GM12878 (cell line): ENCODE data around the gene WWOX.

Experiments
- ASH2L ChIP-seq: fragments of 300-600, 200-600 bp; sonication (generic); IDR thresholded peaks from 2 replicates; pipeline ENCODE4 v1.6.1; 2017; ENCODE audit warnings: low read depth, mild to moderate bottlenecking, borderline replicate concordance
- CEBPB ChIP-seq, 2 experiments: fragments of 150-350 bp in 1 of 2; IDR thresholded peaks; 2 replicates each; pipeline ENCODE4 v1.6.1; 2012 to 2014; ENCODE audit warnings: low read depth in 2 of 2, low read length in 2 of 2, borderline replicate concordance in 1 of 2, inconsistent platforms in 1 of 2
- NFYB ChIP-seq: IDR thresholded peaks from 2 replicates; pipeline ENCODE4 v1.6.1; 2011; ENCODE audit warnings: low read depth, mild to moderate bottlenecking, low read length, improper control_type of control experiment, moderate library complexity; ENCODE audit not compliant: insufficient read depth
- POLR2AphosphoS5 ChIP-seq: IDR thresholded peaks from 2 replicates; pipeline ENCODE4 v1.6.1; 2011; ENCODE audit warnings: mild to moderate bottlenecking, low read length, inconsistent platforms
- SREBF2 ChIP-seq: IDR thresholded peaks from 2 replicates; pipeline ENCODE4 v1.6.1; 2012; ENCODE audit warnings: mild to moderate bottlenecking, low read length
- WRNIP1 ChIP-seq: IDR thresholded peaks from 2 replicates; pipeline ENCODE4 v1.6.1; 2011; ENCODE audit warnings: low read depth, low read length, improper control_type of control experiment, borderline replicate concordance
- ZBED1 ChIP-seq: IDR thresholded peaks from 2 replicates; pipeline ENCODE4 v1.6.1; 2016; ENCODE audit warnings: borderline replicate concordance
- TF ChIP-seq, protein P1 (sequence below): fragments of 450-650 bp; IDR thresholded peaks from 2 replicates; pipeline ENCODE4 v1.6.1; 2016; ENCODE audit warnings: mild to moderate bottlenecking
- TF ChIP-seq, protein P2 (sequence below), 3 experiments: IDR thresholded peaks in 2 of 3; conservative IDR thresholded peaks in 1 of 3; 2 replicates each; pipeline ENCODE4 v1.5.1; 2011; ENCODE audit warnings: low read depth in 3 of 3, low read length in 3 of 3, mild to moderate bottlenecking in 3 of 3, control low read depth in 2 of 3, moderate library complexity in 2 of 3, inconsistent platforms in 1 of 3, mixed read lengths in 1 of 3; ENCODE audit not compliant: control insufficient read depth in 2 of 3, insufficient read depth in 1 of 3; ENCODE audit errors: extremely low read depth in 1 of 3
- TF ChIP-seq, protein P3 (sequence below): IDR thresholded peaks from 2 replicates; pipeline ENCODE4 v1.6.1; 2012; ENCODE audit warnings: low read depth, low read length, improper control_type of control experiment

DNA sequence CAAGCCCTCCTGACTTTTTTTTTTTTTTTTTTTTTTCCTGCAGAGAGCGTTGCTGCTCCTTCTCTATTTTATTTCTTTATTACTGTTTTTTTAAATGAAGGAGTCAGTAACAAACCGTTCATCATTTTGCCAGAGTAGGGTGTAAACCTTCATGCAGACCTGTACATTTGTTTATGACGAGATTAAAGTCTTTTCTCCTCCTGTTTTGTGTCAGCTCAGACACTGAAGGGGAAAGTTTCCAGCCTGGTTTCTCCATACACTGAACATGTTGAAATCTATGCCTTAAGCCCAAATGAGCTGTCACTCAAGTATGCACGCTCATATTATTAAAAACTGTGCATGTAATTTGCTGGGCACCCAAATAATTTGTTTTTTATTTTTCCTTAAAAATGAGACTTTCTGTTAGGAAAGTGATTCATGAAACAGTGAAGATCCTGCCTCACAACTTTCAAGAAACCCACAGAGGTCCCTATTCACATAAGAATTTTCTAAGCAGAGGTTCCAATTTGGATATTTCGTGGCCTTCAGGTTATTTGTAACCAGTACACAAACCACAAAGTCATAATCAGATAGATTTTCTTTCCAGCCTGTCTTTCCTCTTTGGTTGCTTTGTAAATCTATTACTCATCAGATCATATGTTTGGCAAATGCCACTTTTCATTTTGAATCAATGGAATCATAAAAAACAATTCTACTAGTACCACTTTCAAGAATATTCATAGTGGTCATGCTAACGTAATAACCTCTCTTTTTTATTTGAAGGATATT lies 800.8 kb downstream of the WWOX start:
- TF ChIP-seq NFYB (no peak), WRNIP1 (no peak), POLR2AphosphoS5 (no peak), ASH2L (no peak), SREBF2 (no peak), ZBED1 (no peak), CEBPB (IDR thresholded peaks at IDR 0.05; ENCODE audit: borderline replicate concordance in 1 of 2, low read depth in 2 of 2, low read length in 2 of 2) (no peak)
- TF ChIP-seq, protein P1, sequence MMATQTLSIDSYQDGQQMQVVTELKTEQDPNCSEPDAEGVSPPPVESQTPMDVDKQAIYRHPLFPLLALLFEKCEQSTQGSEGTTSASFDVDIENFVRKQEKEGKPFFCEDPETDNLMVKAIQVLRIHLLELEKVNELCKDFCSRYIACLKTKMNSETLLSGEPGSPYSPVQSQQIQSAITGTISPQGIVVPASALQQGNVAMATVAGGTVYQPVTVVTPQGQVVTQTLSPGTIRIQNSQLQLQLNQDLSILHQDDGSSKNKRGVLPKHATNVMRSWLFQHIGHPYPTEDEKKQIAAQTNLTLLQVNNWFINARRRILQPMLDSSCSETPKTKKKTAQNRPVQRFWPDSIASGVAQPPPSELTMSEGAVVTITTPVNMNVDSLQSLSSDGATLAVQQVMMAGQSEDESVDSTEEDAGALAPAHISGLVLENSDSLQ = no peak
- TF ChIP-seq, protein P2, sequence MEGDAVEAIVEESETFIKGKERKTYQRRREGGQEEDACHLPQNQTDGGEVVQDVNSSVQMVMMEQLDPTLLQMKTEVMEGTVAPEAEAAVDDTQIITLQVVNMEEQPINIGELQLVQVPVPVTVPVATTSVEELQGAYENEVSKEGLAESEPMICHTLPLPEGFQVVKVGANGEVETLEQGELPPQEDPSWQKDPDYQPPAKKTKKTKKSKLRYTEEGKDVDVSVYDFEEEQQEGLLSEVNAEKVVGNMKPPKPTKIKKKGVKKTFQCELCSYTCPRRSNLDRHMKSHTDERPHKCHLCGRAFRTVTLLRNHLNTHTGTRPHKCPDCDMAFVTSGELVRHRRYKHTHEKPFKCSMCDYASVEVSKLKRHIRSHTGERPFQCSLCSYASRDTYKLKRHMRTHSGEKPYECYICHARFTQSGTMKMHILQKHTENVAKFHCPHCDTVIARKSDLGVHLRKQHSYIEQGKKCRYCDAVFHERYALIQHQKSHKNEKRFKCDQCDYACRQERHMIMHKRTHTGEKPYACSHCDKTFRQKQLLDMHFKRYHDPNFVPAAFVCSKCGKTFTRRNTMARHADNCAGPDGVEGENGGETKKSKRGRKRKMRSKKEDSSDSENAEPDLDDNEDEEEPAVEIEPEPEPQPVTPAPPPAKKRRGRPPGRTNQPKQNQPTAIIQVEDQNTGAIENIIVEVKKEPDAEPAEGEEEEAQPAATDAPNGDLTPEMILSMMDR (IDR thresholded peaks at IDR 0.05 in 2 of 3, conservative IDR thresholded peaks at IDR 0.05 in 1 of 3; ENCODE audit: control insufficient read depth in 2 of 3, extremely low read depth in 1 of 3, insufficient read depth in 1 of 3, low read depth in 3 of 3, low read length in 3 of 3) = no peak
- TF ChIP-seq, protein P3, sequence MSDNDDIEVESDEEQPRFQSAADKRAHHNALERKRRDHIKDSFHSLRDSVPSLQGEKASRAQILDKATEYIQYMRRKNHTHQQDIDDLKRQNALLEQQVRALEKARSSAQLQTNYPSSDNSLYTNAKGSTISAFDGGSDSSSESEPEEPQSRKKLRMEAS = no peak
